Kidney tubule cell (primary cell): Measurements from ENCODE around the gene ARNT2.

Experiments used
- DNase-seq: peaks from one replicate; pipeline ENCODE4 v3.0.0-alpha.2; 2018; ENCODE audit warnings: low spot score

Gene ARNT2

DNA sequence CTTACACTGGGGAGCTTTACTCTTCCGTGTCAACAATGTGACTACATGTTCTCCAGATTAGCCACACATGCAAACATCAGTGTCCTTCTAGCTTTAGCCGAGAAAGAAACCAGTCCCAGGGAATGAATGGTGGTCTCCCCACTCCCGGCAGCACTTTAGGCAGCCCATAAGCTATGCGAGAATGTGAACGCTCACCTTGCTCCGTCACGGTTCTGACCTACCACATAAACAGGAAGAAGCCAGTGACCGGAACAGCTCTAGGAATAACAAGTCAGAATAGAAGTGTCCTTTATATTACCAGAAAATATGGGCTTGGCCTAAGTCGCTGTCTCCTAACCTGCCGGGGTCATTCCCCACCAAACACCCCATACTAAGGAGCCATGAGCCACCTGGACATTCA lies 192.9 kb downstream of the ARNT2 start:
- peak; percentile 60 for DNase-seq

DNA sequence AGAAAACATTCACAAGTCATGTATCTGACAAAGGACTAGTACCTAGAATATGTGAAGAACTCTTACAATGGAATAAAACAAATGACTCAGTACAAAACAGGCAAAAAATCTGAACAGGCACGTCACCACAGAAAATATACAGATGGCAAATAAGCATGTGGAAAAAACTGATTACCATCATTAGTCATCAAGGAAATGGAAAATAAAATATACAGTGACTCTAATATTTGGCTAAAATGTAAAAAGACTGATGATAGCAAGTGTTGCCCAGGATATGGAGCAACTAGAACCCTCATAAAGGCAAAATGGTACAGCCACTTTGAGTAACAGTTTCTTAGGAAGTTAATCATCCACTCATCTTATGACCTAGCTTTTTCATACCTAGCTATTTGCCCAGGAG lies 195.2 kb downstream of the ARNT2 start:
- DNase-seq: peak; percentile 50

DNA sequence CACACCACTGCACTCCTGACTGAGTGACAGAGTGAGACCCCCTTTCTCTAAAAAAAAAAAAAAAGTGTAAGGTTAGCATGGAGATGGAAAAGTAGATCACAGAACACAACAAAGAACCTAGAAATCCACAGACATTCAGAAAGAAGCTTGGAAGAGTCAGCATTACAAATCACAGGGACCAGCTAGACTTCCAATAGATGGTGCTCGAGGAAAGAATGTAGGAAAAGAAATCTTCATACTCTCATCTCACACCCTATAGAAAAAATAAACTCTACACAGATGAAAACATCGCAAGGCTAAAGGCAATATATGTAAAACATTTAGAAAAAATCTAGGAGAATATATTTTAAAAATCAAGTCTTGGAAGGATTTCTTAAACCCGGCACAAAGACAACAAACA lies 196.4 kb downstream of the ARNT2 start:
- no peak for DNase-seq

DNA sequence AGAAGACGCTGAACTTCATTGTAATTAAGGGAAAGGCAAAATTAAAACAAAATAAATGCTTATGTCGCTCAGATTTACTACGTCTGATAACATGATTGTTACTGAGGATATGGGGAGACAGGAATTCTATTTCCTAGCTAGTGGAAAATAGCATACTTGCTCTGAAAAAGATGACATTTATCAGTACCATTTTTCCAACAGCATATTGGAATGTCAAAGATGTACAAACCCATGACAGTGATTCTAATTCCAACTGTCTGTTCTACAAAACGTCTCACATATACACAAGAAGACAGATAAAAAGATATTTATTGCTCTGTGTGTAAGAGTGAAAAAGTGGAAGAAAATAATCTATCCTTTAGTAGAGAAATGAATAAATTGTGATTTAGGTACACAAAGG lies 197.1 kb downstream of the ARNT2 start:
- no peak for DNase-seq

DNA sequence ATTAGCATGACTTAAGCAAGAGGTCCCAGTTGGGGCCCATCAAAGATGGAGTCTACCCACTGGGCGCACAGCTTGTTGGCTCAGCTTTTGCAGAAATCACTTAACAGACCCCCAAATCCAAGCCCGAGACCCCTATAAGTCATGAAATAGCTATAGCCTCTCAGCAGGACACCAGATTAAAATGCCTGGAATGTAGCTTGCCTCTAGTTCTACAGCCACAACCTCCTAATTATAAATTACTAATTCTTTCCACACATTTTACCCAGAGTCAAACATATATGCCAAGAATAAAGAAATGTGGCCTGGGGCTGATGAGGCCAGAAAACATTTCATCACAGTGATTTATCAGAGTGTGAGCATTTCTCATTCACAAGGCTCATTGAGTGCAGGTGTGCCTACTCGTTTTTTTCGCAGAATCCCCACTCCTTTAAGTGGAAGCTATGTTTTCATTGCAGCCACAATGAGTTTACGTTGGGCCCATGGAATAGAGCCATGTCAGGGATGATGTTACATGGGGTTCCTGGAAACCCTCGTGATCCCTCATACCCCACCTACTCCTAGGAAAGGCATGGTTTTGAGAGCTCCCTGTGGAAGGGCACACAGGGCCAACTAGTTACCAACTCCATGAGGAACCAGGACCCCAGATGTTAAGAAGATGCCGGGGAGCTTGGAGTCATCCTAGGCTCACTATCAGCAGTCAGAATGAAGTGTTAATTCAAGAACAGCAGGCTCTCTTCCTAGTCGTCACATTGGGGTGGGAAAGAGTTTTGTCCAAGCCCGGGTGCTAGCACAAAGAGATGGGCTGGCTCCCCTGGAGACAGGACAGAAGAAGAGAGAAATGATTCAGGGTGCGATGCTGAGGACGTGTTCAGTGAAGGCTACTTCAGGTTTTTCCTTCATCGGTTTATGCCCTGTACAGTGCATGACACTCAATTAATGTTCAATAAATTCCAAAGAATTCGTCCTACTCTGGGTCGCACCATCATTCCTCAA lies 200.7 kb downstream of the ARNT2 start:
- DNase-seq: no peak

DNA sequence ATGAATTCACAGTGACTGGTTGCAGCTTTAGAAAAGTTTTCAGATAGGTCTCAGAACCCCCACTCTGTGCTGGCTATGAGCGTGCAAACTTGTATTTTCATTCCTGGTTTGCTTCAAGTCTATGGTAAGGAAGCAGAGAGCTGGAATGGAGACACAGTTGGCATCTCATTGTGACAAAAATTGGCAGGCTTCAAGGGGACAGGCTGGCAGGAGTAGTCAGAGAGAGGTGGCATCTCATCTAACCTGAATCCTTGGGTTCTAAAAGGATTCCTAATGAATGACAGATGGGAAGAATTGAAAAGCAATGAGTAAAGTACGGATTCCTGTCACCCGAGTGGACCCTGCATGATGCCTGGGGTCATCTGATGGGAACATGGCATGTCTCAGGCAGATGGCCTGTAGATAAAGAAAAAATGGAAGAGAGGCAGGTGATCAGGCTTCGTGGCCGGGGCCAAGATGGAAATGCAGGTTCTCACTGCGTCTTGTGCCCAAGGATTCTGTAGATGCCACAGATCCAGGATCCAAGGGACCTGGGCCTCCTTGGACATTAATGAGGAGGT lies 201.5 kb downstream of the ARNT2 start:
- no peak for DNase-seq

DNA sequence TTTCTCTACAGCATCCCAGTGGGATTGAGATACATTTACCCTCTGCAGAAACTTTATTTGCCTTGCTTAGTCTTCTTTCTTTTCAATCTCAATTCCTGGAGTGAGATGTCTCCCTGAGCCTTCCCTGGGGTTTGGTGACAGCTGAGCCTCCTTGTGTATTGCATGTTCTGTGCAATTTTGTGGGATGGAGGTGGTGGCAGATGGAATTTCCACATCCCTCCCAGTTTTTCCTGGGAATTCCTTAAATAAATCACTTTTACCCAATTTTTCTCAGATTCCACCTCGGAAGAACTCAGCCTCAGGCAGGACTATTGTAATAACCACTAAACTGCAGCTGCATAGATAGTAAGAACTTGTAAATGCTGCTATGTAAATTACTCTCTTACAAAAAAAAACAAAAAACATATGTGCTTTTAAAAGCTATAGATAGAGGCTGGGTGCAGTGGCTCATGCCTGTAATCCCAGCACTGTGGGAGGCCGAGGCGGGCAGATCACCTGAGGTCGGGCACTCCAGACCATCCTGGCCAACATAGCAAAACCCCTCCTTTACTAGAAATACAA lies 202.4 kb downstream of the ARNT2 start:
- no peak for DNase-seq

DNA sequence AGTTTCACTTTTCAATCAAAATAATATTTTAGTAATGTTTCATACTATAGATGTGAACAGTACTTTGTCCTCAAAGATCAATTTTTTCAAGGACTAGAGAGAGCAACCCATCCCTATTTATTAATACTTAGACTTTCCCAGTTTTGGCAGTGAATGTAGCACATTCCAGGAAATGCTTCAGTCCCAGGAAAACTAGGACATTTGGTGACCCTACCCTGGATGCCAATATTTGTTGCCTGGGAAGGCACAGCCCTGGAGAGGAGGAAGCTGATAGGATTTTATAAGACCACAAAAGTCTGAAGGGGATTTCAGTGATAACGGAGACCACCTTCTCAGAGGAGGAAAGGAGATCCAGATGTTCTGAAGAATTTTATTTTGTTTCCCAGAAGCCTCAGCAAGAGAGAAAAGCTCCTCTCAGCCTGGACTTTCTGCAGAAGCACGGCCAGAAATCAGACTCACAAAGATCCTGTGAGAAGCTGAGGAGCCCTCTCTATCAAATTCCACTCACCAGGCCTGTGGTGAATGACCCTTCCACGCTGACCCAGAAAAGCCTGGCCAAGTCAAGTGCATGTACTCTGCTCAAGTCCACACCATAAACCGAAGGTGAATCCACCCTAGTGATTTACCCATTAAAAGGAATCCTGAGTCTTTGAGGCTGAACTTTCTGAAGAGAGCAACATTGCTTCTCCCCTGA lies 203.3 kb downstream of the ARNT2 start:
- no peak for DNase-seq

DNA sequence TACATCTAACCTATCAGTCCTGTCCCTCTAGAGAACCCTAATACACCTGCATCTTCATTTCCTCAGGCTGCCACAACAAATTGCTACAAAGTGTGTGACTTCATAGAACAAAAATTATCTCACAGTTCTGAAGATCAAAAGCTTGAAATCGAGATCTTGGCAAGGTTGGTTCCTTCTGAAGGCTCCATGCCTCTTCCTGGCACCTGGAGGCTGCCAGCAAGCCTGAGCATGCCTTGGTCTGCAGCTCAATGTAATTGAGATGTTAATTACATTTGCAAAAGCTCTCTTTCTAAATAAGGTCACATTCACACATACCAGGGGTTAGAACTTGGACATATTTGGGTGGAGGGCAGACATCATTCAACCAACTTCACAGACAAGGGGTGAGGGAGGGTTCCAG lies 204.5 kb downstream of the ARNT2 start:
- no peak for DNase-seq

DNA sequence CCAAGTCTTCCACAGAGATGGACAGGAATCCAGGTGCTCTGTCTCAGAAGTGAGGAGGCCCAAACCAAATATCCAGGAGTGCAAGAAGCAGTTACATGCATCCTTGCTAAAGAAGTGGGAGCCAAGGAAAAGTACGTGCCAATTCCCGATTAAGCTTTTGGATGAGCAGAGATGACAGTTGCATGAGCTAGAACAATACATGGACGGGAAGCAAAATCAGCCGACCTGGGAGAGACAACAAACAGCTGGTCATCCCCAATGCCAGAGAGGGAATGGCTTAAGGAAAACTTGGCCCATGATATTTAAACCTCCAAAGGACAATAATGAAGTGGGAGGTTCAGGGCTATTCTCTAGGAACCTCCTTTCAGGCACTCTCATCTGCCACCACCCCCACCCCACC lies 204.9 kb downstream of the ARNT2 start:
- no peak for DNase-seq

DNA sequence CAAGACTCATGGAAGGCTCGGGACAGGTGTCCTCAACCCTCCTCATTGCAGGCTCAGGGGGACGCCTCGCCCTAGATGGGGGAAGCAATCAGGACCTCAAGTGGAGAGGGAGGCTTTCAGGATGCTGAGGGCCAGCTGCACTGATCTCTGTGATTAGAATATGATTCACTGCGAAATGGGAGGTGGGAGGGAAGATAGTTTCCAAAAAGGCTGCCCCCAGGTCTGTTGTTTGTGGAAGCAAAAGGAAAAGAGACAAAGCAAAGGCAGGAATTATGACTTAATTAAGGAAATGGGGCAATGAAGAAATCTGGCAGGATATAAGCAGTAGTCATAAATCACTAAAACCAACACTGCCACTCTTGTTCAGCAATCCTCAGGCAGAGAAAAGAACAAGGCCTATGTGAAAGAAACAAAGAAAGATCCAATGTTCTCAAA lies 205.3 kb downstream of the ARNT2 start:
- DNase-seq: no peak

DNA sequence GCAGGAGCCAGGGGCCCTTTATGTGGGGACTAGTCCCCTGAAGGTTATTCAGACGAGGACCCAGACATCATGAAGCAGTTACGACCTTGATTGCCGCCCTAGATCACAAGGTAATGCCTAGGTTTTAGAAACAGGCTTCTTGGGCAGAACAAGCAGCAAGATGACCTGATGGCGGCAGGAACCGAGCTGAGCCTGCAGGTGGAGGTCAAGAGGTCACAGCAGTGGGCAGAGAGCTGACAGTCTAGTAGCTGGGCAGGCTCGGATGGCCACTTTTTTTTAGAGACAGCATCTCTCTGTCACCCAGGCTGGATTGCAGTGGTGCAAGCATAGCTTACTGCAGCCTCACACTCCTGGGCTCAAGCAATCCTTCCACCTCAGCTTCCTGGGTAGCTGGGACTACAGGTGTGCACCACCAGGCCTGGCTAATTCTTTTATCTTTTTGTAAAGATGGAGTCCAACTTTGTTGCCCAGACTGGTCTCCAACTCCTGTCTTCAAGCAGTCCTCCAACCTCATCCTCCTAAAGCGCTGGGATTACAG lies 207.4 kb downstream of the ARNT2 start:
- DNase-seq: no peak

DNA sequence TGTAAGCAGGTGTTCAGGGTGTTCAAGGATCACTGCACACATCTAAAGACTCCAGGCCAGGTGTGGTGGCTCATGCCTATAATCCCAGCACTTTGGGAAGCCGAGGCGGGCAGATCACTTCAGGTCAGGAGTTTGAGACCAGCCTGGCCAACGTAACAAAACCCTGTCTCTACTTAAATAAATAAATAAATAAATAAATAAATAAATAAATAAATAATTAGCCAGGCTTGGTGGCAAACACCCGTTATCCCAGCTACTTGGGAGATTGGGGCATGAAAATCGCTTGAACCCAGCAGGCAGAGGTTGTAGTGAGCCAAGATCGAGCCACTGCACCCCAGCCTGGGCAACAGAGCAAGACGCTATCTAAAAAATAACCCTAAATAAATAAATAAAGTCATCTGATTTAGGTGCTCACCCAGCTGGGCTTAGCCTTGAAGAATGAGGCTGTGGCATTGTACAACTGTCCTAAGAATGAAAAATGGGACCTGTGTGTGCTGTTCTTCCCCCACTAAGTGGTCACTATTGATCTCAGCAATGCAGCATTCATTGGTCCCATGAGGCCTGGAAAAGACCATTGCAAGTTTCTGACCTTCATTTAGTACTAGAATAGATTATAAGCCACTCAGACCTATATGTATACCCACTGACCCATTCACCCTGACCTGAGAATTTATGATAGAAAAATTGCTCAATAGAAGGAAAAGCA lies 208.1 kb downstream of the ARNT2 start:
- no peak for DNase-seq

DNA sequence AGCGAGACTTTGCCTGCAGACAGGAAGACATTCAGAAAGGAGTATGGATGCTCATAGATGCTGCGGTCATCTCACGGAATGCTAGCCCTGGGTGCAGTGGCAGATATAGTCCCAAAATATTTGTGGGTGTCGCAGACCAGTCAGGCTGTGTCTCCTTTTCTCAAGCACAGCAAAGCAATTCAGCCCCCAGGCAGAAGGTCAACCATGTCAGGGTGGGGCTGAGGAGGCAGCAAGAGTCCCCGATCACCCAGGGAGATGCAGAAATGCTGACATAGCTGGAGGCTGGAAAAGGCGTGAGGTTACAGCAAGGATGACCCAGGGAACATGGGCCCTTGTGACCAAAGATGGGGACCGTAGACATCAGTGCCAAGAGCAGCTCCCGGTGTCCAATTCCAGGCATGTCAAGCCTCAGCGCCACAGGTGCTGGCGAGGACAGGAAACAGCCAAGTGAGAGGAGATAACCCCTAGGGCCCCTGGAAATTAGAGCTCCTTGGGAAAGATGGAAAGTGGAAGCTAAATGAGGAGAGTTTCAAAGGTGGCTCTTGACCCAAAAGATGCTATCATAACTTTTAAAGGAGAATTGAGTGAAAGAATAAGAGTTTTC lies 209.7 kb downstream of the ARNT2 start:
- no peak for DNase-seq

DNA sequence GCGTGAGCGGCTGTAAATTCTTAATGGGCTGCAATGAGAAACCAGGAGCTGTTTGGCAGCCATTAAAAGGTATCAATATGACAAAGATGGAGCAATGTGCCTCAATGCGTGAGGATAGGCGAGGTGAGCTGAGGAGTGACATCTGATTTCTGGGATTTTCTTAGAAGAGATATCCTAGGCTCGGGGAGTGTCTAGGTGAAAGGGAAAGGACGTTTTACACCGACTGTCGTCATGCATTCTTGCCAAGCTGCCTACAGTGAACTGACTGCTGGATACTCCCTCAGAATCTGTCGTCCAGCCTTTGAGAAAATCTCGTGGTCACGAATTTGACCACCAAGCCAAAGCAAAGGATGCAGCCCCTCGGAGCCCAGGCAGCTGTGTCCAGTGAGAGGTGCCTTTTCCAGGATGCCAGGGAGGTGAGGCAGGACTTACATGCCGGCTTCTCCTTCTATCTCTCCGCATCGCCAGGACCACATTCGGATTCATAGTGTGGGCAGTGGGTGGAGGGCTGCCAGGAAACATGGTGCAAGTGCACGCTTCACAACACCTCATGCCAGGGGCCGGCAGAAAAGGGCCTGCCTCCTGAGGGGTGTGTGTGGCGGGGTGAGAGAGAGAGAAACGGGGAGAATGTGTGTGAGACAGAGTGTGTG lies 210.7 kb downstream of the ARNT2 start:
- DNase-seq: no peak

DNA sequence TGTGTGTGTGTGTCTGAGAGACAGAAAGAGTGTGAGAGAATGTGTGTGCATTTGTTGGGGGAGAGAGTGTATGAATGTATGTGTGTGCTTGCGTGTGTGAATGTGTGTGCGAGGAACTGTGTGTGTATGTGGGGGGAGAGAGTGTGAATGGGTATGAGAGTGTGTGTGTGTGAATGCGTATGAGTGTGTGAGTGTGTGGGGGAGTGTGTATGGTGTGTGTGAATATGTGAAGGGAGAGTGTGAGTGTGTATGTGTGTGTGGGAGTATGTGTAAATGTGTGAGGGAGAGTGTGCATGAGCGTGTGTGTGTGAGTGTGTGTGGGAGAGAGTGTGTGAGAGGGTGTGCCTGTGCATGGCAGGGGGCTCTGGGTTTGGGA lies 211.2 kb downstream of the ARNT2 start:
- no peak for DNase-seq

DNA sequence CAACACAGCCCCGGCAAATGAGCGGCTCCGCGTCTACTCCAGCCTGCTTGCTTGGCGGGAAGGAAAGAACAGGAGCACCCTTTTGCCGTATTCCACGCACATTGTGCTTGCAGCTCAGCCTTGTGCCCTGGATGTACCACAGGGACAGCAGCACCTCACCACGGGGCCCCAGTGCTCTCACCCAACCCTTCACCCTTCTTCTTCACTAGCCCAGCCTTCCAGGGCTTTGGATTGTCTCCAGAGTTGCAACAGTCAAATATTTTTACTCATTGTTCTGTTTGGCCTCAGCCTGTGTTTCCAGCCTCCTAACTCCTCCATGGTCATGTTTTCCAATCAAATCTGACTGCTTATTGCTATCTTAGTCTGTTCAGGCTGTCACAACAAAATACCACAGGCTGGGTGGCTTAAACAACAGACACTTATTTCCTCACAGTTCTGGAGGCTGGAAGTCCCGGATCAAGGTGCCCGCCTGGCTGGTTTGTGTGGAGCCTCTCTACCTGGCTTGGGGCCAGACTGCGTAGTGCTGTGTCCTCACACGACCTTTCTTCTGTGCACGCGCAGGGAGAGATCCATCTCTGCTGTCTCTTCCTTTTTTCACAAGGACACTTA lies 211.7 kb downstream of the ARNT2 start:
- peak; percentile 33 for DNase-seq

DNA sequence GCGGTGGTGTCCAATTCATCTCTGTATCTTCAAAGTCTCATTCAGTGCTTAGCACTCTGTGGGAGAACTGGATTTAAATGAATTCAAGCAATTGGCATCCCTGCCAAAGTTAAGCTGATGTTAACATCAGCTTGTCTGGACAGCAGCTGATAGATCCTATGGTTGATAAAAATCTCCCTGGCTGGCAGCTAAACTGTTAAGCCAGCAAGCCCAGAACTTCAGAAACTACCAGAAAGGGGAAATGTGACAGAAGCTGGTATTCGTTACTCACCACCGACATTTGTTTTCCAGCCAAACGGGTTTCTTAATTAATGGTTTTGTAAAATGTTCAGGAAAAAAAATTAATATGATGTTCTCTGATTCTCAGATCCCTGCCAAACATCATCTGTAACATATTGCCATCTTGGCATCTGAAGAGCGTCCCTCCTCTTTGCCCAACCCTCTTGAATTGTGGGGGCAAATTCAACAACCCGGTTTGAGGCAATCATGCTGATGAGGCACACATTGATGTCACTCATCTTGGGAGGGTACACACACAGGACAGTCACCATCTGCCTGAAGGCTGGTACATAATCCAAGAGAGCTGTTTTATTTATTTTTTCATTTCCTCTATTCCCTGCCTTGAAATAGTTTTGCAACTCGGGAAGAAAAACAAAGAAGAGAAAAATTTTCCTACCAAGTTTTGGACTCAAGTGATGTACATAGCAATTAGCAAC lies 214.7 kb downstream of the ARNT2 start:
- DNase-seq: no peak

DNA sequence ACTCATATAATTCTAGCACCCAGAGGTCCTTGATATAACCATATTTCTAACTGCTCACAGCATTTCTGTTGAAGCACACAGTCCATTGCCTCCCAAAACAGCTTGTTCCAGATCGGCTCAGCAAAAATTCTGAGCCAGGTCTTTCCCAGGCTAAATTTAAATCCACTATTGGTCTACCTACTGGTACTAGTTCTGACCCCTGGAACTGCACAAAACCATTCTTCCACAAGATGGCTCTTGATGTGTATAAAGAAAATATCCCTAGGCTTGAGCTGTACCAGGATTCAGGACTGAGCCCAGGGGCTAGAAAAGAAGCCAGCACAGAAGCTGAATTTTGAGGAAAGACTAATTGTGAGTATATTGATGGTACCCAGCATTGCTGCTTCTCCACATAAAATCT lies 215.5 kb downstream of the ARNT2 start:
- DNase-seq: peak; percentile 17

DNA sequence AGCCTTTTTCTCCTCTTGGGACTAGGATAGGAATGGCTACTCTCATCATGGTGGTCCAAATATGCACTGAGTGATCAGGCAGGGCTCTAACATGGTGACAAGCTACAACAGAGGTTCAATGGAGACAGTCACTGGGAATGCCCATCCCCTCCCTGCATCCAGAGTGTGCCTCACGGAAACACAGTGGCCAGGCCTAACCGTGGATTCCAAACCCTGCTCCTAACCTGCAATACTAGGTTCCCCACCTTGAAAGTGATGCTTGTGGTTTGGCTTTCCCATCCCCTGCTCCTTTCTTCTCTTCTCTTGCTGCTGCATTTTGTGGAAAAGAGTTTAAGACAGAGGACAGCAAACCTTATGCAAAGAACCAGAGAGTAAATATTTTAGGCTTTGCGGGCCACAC lies 216.0 kb downstream of the ARNT2 start:
- no peak for DNase-seq
